ENCODE data around the gene SPTB.

The SPTB gene

GRCh38 chr14:64870160-64870559 lies 9.5 kb downstream of the SPTB start:
- H3K9me3 ChIP-seq (ENCODE audit: insufficient read depth, low read length): no peaks in the 10 kb centered on the region
- no peaks in the 10 kb centered on the region for H4K20me1 ChIP-seq (ENCODE audit: low read depth, low read length)
- H2AFZ ChIP-seq (ENCODE audit: low read depth, low read length, severe bottlenecking): no peak overlapping the region
- H3F3A ChIP-seq (ENCODE audit: insufficient read depth): no peaks in the 10 kb centered on the region
- H3K79me2 ChIP-seq (ENCODE audit: insufficient read depth, low read length): no peaks in the 10 kb centered on the region
- H3K27me3 ChIP-seq (ENCODE audit: low read length): no peaks in the 10 kb centered on the region
- no peaks in the 10 kb centered on the region for H3K9me2 ChIP-seq (replicated peaks; ENCODE audit: insufficient read depth, low read length)
- no peak overlapping the region for H3K4me2 ChIP-seq (ENCODE audit: low read depth, low read length, poor library complexity, severe bottlenecking)
- no peak overlapping the region for H3K9ac ChIP-seq (ENCODE audit: low read length)
- no peak overlapping the region for H3K27ac ChIP-seq (ENCODE audit: low read depth, low read length)
- no peaks in the 10 kb centered on the region for H3K36me3 ChIP-seq (ENCODE audit: low read length)
- no peak for TF ChIP-seq EZH2phosphoT487 (conservative IDR thresholded peaks at IDR 0.05; ENCODE audit: low read length)
- TF ChIP-seq CTCF (IDR thresholded peaks at IDR 0.05; ENCODE audit: insufficient read depth, low read length, poor library complexity, severe bottlenecking): no peak
- H3K4me3 ChIP-seq (ENCODE audit: insufficient read depth, low read length, poor library complexity, severe bottlenecking): no peak overlapping the region

GRCh38 chr14:64868841-64869240 lies 10.9 kb downstream of the SPTB start:
- no peaks in the 10 kb centered on the region for H3K9me3 ChIP-seq (ENCODE audit: insufficient read depth, low read length)
- no peaks in the 10 kb centered on the region for H4K20me1 ChIP-seq (ENCODE audit: low read depth, low read length)
- no peaks in the 10 kb centered on the region for H3K9me2 ChIP-seq (replicated peaks; ENCODE audit: insufficient read depth, low read length)
- no peak overlapping the region for H2AFZ ChIP-seq (ENCODE audit: low read depth, low read length, severe bottlenecking)
- no peak overlapping the region for H3K27ac ChIP-seq (ENCODE audit: low read depth, low read length)
- H3K27me3 ChIP-seq (ENCODE audit: low read length): no peaks in the 10 kb centered on the region
- no peaks in the 10 kb centered on the region for H3K79me2 ChIP-seq (ENCODE audit: insufficient read depth, low read length)
- no peak overlapping the region for H3K9ac ChIP-seq (ENCODE audit: low read length)
- TF ChIP-seq EZH2phosphoT487 (conservative IDR thresholded peaks at IDR 0.05; ENCODE audit: low read length) (no peak), CTCF (IDR thresholded peaks at IDR 0.05; ENCODE audit: insufficient read depth, low read length, poor library complexity, severe bottlenecking) (no peak)
- H3K4me2 ChIP-seq (ENCODE audit: low read depth, low read length, poor library complexity, severe bottlenecking): no peak overlapping the region
- no peaks in the 10 kb centered on the region for H3K36me3 ChIP-seq (ENCODE audit: low read length)
- no peak overlapping the region for H3K4me3 ChIP-seq (ENCODE audit: insufficient read depth, low read length, poor library complexity, severe bottlenecking)
- no peaks in the 10 kb centered on the region for H3F3A ChIP-seq (ENCODE audit: insufficient read depth)

- Histone ChIP-seq H4K20me1 (ENCODE audit: low read depth, low read length) (no peaks in the 10 kb centered on the region), H3F3A (ENCODE audit: insufficient read depth) (no peaks in the 10 kb centered on the region), H3K9me2 (replicated peaks; ENCODE audit: insufficient read depth, low read length) (no peaks in the 10 kb centered on the region), H3K9ac (ENCODE audit: low read length) (no peak overlapping the region), H3K4me2 (ENCODE audit: low read depth, low read length, poor library complexity, severe bottlenecking) (no peak overlapping the region), H3K27me3 (ENCODE audit: low read length) (no peaks in the 10 kb centered on the region), H3K9me3 (ENCODE audit: insufficient read depth, low read length) (no peaks in the 10 kb centered on the region), H3K27ac (ENCODE audit: low read depth, low read length) (no peak overlapping the region), H3K36me3 (ENCODE audit: low read length) (no peaks in the 10 kb centered on the region), H2AFZ (ENCODE audit: low read depth, low read length, severe bottlenecking) (no peak overlapping the region), H3K79me2 (ENCODE audit: insufficient read depth, low read length) (no peaks in the 10 kb centered on the region), H3K4me3 (ENCODE audit: insufficient read depth, low read length, poor library complexity, severe bottlenecking) (no peak overlapping the region)
- no peak for TF ChIP-seq CTCF (IDR thresholded peaks at IDR 0.05; ENCODE audit: insufficient read depth, low read length, poor library complexity, severe bottlenecking)
- TF ChIP-seq EZH2phosphoT487 (conservative IDR thresholded peaks at IDR 0.05; ENCODE audit: low read length): no peak
These were observed 11.3 kb downstream of the SPTB start for GRCh38 chr14:64868379-64868778.

Measured in SU-DHL-6 (cell line).